GM23338 (cell line): ENCODE measurements around the gene TCAF1. TPM values are rescaled to one million over a fixed set of nuclear protein-coding genes. Genes with fewer than 3 reads are reported as not detected.

Source experiments
- ATAC-seq: fragments of 200-7000 bp; cut with Tn5 transposase; 3 replicates; pipeline ENCODE4 v1.9.1; 2020
- DNase-seq: peaks from one replicate; pipeline ENCODE4 v3.0.0-alpha.2; 2015; ENCODE audit warnings: low spot score
- H2AFZ ChIP-seq: fragments of 200-600 bp; sonication (generic); 2 replicates; pipeline ENCODE4 v1.8.0; 2016; ENCODE audit warnings: antibody characterized with exemption, mild to moderate bottlenecking, moderate library complexity
- H3F3A ChIP-seq: fragments of 200-600 bp; sonication (generic); replicated peaks from 2 replicates; pipeline ENCODE4 v1.8.0; 2017; ENCODE audit warnings: antibody characterized with exemption, mixed run types, low read depth
- H3K27ac ChIP-seq: fragments of 200-600 bp; sonication (generic); 2 replicates; pipeline ENCODE4 v1.6.1; 2016; ENCODE audit warnings: low read depth
- H3K27me3 ChIP-seq: fragments of 200-600 bp; sonication (generic); 2 replicates; pipeline ENCODE4 v1.8.0; 2016; ENCODE audit warnings: mild to moderate bottlenecking, mixed run types, moderate library complexity; ENCODE audit not compliant: insufficient read depth
- H3K36me3 ChIP-seq: fragments of 200-600 bp; sonication (generic); 2 replicates; pipeline ENCODE4 v1.8.0; 2016; ENCODE audit warnings: mild to moderate bottlenecking; ENCODE audit not compliant: insufficient read depth
- H3K4me1 ChIP-seq: fragments of 200-600 bp; sonication (generic); 2 replicates; pipeline ENCODE4 v1.8.0; 2016; ENCODE audit warnings: mild to moderate bottlenecking, moderate library complexity; ENCODE audit not compliant: insufficient read depth
- H3K4me2 ChIP-seq: fragments of 200-600 bp; sonication (generic); 2 replicates; pipeline ENCODE4 v1.7.1; 2017; ENCODE audit warnings: mixed run types
- H3K4me3 ChIP-seq: fragments of 200-600 bp; sonication (generic); 2 replicates; pipeline ENCODE4 v1.6.1; 2016; ENCODE audit warnings: mixed run types
- H3K79me2 ChIP-seq: fragments of 200-600 bp; sonication (generic); replicated peaks from 2 replicates; pipeline ENCODE4 v1.8.0; 2017; ENCODE audit warnings: mild to moderate bottlenecking; ENCODE audit not compliant: insufficient read depth
- H3K9me2 ChIP-seq: fragments of 200-600 bp; sonication (generic); 2 replicates; pipeline ENCODE4 v1.8.0; 2017; ENCODE audit not compliant: insufficient read depth
- H4K20me1 ChIP-seq: fragments of 200-600 bp; sonication (generic); replicated peaks from 2 replicates; pipeline ENCODE4 v1.8.0; 2017; ENCODE audit warnings: mild to moderate bottlenecking; ENCODE audit not compliant: insufficient read depth
- H3K27ac Mint-ChIP-seq: 2 replicates; pipeline ENCODE4 v1.8.0; 2020; ENCODE audit warnings: inconsistent platforms, mild to moderate bottlenecking, moderate library complexity, mixed read lengths
- H3K27me3 Mint-ChIP-seq: 3 replicates; pipeline ENCODE4 v1.8.0; 2022; ENCODE audit warnings: low read depth, mild to moderate bottlenecking, moderate library complexity, mixed read lengths, inconsistent platforms; ENCODE audit not compliant: insufficient read depth, poor library complexity
- H3K36me3 Mint-ChIP-seq: 3 replicates; pipeline ENCODE4 v1.8.0; 2021; ENCODE audit warnings: low read depth, mild to moderate bottlenecking, inconsistent platforms, moderate library complexity, mixed read lengths
- H3K4me1 Mint-ChIP-seq: 3 replicates; pipeline ENCODE4 v1.8.0; 2020; ENCODE audit warnings: mild to moderate bottlenecking, inconsistent platforms, mixed read lengths
- H3K4me3 Mint-ChIP-seq: 3 replicates; pipeline ENCODE4 v1.8.0; 2021; ENCODE audit warnings: moderate library complexity, mild to moderate bottlenecking, inconsistent platforms, mixed read lengths
- H3K9me3 Mint-ChIP-seq: 3 replicates; pipeline ENCODE4 v1.8.0; 2020; ENCODE audit warnings: moderate library complexity, mild to moderate bottlenecking, inconsistent platforms, mixed read lengths
- CTCF ChIP-seq, 2 experiments: fragments of 200-600 bp in 1 of 2; sonication (generic) in 1 of 2; conservative IDR thresholded peaks; 2 replicates each; pipeline versions ENCODE4 v1.5.1 to v1.6.1; 2016 to 2017; ENCODE audit warnings: antibody characterized with exemption in 2 of 2, low read depth in 2 of 2, mild to moderate bottlenecking in 2 of 2, moderate library complexity in 1 of 2
- EZH2 ChIP-seq: fragments of 200-600 bp; sonication (generic); IDR thresholded peaks from one replicate; pipeline ENCODE4 v1.8.0; 2017; ENCODE audit warnings: antibody characterized with exemption, mild to moderate bottlenecking, low read depth; ENCODE audit not compliant: unreplicated experiment
- JUNB ChIP-seq: IDR thresholded peaks from one replicate; pipeline ENCODE4 v1.6.1; 2016; ENCODE audit warnings: antibody characterized with exemption; ENCODE audit not compliant: unreplicated experiment
- NANOG ChIP-seq: IDR thresholded peaks from 2 replicates; pipeline ENCODE4 v1.6.1; 2016; ENCODE audit warnings: antibody characterized with exemption, borderline replicate concordance
- POLR2AphosphoS5 ChIP-seq: IDR thresholded peaks from 2 replicates; pipeline ENCODE4 v1.6.1; 2016; ENCODE audit warnings: antibody characterized with exemption, low read depth
- REST ChIP-seq: IDR thresholded peaks from one replicate; pipeline ENCODE4 v1.6.1; 2018; ENCODE audit warnings: antibody characterized with exemption; ENCODE audit not compliant: unreplicated experiment
- ZNF331 ChIP-seq: fragments of 250-450 bp; sonication (Bioruptor Pico); IDR thresholded peaks from 2 replicates; pipeline ENCODE4 v1.5.0; 2020; ENCODE audit warnings: low read depth, mild to moderate bottlenecking, moderate library complexity
- polyA plus RNA-seq: library from polyadenylated mRNA; unstranded; fragments of >200 nt; fragmentation: Nextera tagmentation; extraction: Ambion mirVana; gene quantifications from 2 replicates; pipeline ENCODE4 v1.2.1, GENCODE V29; 2016
- total RNA-seq: library from RNA; depleted of rRNA; stranded (reverse); fragments of >200 nt; shearing (Covaris generic); gene quantifications from 2 replicates; pipeline ENCODE4 v1.2.3, GENCODE V29; 2014
- TF ChIP-seq, protein P1 (sequence below): fragments of 250-450 bp; sonication (Bioruptor Pico); IDR thresholded peaks from 2 replicates; pipeline ENCODE4 v1.5.0; 2020; ENCODE audit warnings: mild to moderate bottlenecking, moderate library complexity

The TCAF1 gene
- total and polyA plus RNA-seq, 2 experiments from 2014 or later = 15.5 to 31.3 TPM

DNA sequence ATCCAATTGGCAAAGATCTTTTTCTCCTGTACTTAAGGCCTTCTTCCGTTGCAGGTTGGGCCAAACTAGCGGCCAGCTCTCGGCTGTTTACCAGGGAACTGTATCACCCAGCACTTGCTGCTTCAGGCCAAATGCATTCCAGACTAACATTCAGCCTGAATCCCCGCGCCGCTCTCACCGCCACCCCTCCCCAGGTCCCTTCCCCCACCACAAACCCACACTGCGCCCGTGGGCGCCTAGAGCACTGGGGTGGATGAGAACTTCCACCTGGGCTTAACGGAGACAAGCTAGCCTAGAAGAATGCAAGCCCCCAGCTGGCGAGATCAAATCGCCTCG is 676 bp downstream of the TCAF1 start:
- Mint-ChIP-seq H3K9me3 (0 out of 3 replicates have a peak, but pooled peaks cover 2% of the 10 kb centered on the region), H3K4me1 (peaks cover 56% of the 10 kb centered on the region)
- ATAC-seq = peak; percentile 45

GRCh38 chr7:143900230-143900766 is 1.7 kb downstream of the TCAF1 start:
- Histone ChIP-seq H3K9me2 (no peaks in the 10 kb centered on the region), H2AFZ (no peak overlapping the region), H3K27me3 (no peaks in the 10 kb centered on the region), H3K4me2 (peak overlapping the region; percentile 95), H4K20me1 (peaks cover 21% of the 10 kb centered on the region), H3K36me3 (no peaks in the 10 kb centered on the region), H3K4me3 (peak overlapping the region; percentile 96), H3K79me2 (peaks cover 61% of the 10 kb centered on the region), H3K27ac (no peak overlapping the region), H3K4me1 (peaks cover 42% of the 10 kb centered on the region), H3F3A (no peaks in the 10 kb centered on the region)
- Mint-ChIP-seq H3K4me3 (peak overlapping the region; percentile 98), H3K36me3 (peaks cover 2% of the 10 kb centered on the region; the same call in 2 of the 3 replicates), H3K4me1 (peaks cover 50% of the 10 kb centered on the region), H3K27ac (peak overlapping the region; percentile 80; the same call in 1 of the 2 replicates), H3K9me3 (0 out of 3 replicates have a peak, but pooled peaks cover 2% of the 10 kb centered on the region), H3K27me3 (peaks cover 4% of the 10 kb centered on the region)
- ATAC-seq = no peak; the same call in 2 of the 3 replicates
- DNase-seq = no peak
- TF ChIP-seq CTCF (conservative IDR thresholded peaks at IDR 0.05; ENCODE audit: low read depth in 2 of 2) (no peak), ZNF331 (CRISPR knock-in tag) (no peak), REST (no peak), EZH2 (no peak), POLR2AphosphoS5 (no peak), JUNB (no peak), NANOG (no peak)
- TF ChIP-seq, protein P1, sequence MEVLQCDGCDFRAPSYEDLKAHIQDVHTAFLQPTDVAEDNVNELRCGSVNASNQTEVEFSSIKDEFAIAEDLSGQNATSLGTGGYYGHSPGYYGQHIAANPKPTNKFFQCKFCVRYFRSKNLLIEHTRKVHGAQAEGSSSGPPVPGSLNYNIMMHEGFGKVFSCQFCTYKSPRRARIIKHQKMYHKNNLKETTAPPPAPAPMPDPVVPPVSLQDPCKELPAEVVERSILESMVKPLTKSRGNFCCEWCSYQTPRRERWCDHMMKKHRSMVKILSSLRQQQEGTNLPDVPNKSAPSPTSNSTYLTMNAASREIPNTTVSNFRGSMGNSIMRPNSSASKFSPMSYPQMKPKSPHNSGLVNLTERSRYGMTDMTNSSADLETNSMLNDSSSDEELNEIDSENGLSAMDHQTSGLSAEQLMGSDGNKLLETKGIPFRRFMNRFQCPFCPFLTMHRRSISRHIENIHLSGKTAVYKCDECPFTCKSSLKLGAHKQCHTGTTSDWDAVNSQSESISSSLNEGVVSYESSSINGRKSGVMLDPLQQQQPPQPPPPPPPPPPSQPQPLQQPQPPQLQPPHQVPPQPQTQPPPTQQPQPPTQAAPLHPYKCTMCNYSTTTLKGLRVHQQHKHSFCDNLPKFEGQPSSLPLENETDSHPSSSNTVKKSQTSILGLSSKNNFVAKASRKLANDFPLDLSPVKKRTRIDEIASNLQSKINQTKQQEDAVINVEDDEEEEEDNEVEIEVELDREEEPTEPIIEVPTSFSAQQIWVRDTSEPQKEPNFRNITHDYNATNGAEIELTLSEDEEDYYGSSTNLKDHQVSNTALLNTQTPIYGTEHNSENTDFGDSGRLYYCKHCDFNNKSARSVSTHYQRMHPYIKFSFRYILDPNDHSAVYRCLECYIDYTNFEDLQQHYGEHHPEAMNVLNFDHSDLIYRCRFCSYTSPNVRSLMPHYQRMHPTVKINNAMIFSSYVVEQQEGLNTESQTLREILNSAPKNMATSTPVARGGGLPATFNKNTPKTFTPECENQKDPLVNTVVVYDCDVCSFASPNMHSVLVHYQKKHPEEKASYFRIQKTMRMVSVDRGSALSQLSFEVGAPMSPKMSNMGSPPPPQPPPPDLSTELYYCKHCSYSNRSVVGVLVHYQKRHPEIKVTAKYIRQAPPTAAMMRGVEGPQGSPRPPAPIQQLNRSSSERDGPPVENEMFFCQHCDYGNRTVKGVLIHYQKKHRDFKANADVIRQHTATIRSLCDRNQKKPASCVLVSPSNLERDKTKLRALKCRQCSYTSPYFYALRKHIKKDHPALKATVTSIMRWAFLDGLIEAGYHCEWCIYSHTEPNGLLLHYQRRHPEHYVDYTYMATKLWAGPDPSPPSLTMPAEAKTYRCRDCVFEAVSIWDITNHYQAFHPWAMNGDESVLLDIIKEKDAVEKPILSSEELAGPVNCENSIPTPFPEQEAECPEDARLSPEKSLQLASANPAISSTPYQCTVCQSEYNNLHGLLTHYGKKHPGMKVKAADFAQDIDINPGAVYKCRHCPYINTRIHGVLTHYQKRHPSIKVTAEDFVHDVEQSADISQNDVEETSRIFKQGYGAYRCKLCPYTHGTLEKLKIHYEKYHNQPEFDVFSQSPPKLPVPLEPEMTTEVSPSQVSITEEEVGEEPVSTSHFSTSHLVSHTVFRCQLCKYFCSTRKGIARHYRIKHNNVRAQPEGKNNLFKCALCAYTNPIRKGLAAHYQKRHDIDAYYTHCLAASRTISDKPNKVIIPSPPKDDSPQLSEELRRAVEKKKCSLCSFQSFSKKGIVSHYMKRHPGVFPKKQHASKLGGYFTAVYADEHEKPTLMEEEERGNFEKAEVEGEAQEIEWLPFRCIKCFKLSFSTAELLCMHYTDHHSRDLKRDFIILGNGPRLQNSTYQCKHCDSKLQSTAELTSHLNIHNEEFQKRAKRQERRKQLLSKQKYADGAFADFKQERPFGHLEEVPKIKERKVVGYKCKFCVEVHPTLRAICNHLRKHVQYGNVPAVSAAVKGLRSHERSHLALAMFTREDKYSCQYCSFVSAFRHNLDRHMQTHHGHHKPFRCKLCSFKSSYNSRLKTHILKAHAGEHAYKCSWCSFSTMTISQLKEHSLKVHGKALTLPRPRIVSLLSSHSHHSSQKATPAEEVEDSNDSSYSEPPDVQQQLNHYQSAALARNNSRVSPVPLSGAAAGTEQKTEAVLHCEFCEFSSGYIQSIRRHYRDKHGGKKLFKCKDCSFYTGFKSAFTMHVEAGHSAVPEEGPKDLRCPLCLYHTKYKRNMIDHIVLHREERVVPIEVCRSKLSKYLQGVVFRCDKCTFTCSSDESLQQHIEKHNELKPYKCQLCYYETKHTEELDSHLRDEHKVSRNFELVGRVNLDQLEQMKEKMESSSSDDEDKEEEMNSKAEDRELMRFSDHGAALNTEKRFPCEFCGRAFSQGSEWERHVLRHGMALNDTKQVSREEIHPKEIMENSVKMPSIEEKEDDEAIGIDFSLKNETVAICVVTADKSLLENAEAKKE = no peak

More for the DNA sequence above, 676 bp downstream of the TCAF1 start:
- Histone ChIP-seq H2AFZ (peak overlapping the region; percentile 73; the same call in 1 of the 2 replicates), H3K4me3 (peak overlapping the region; percentile 96), H3K4me2 (peak overlapping the region; percentile 95), H3F3A (no peaks in the 10 kb centered on the region), H3K9me2 (no peaks in the 10 kb centered on the region), H3K79me2 (peaks cover 51% of the 10 kb centered on the region), H3K4me1 (peaks cover 52% of the 10 kb centered on the region), H3K27ac (peak overlapping the region; percentile 97), H3K36me3 (no peaks in the 10 kb centered on the region), H3K27me3 (no peaks in the 10 kb centered on the region), H4K20me1 (peaks cover 21% of the 10 kb centered on the region)
- Mint-ChIP-seq H3K27me3 (peaks cover 5% of the 10 kb centered on the region), H3K4me3 (peak overlapping the region; percentile 98), H3K36me3 (peaks cover 2% of the 10 kb centered on the region; the same call in 2 of the 3 replicates), H3K27ac (peak overlapping the region; percentile 99)
- DNase-seq = no peak
- TF ChIP-seq EZH2 = no peak
